Measurements from ENCODE around the gene NRG2.

DNA sequence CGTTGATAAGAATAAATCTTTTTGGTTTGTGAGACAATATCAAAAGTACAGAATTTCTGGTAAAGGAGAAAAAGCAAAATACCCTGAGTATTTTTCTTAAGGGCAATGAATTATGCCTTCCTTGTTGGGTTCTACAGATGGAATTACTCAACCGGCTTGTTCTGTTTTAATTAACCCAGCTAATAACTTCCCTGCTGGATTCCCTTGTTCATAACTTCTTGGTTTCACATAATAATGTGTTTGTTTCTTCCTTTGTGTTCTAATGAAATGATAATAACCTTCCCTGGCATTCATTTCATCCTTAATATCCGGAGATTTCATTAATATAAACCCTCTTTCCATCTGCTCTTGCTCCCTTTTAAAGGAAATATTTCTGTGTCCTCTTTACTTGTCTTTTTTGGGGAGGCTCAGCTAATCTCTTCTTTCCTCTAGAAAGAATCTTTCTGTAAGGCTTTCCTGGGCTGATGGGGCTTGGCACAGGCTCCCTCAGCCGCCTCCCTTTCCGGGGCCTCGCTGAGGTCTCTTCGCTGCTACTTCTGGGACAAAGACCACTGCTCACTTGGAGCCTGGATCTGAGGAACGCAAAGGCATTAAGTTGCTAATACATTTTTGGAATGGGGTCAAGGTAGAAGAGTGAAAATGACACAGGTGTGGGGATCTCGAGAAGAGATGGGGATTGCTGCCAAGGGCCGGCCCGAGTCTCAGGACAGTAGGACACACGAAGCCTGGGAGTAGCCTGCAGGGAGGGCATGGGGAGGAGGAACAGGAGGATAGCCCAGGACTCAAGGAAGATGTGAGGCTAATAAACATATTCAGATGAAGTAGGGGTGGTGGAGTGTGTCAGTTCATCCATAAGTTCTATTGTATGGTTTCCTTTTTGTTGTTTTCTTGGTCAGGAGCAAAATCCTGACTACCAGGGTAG is 118.5 kb downstream of the NRG2 start:
- no peak for TF ChIP-seq EZH2 (IDR thresholded peaks at IDR 0.05; ENCODE audit: insufficient read depth, poor library complexity, severe bottlenecking)
- no peak for TF ChIP-seq EZH2phosphoT487 (IDR thresholded peaks at IDR 0.05; ENCODE audit: insufficient read depth, low read depth)
